CD14-positive monocyte (primary cell): Measurements from ENCODE around the gene OR5D18. TPM values are rescaled to one million over a fixed set of nuclear protein-coding genes. Genes with fewer than 3 reads are reported as not detected.

Experiments used
- DNase-seq, 3 donors: peaks; one replicate each; pipeline ENCODE4 v3.0.0-alpha.2; 2011 to 2022
- H2AFZ ChIP-seq: 2 replicates; pipeline ENCODE4 v1.6.0; 2012; ENCODE audit warnings: mild to moderate bottlenecking, low read depth, low read length, inconsistent platforms; ENCODE audit not compliant: insufficient read depth, poor library complexity, severe bottlenecking
- H3K27ac ChIP-seq, 2 donors: 1 replicate in 1 of 2; 2 replicates in 1 of 2; pipeline ENCODE4 v1.5.1; 2012 to 2013; ENCODE audit warnings: low read length in 2 of 2, control low read depth in 1 of 2, inconsistent platforms in 1 of 2, low read depth in 1 of 2, mild to moderate bottlenecking in 1 of 2
- H3K27me3 ChIP-seq, 2 donors: one replicate each; pipeline versions ENCODE4 v1.6.0 to v1.6.1; 2011 to 2013; ENCODE audit warnings: low read length in 2 of 2; ENCODE audit not compliant: control insufficient read depth in 2 of 2, insufficient read depth in 2 of 2
- H3K36me3 ChIP-seq, 2 donors: replicated peaks in 1 of 2; 1 replicate in 1 of 2; 2 replicates in 1 of 2; pipeline versions ENCODE4 v1.5.1 to v1.6.1; 2012 to 2013; ENCODE audit warnings: low read length in 2 of 2, control low read depth in 1 of 2, inconsistent platforms in 1 of 2, mild to moderate bottlenecking in 1 of 2; ENCODE audit not compliant: insufficient read depth in 2 of 2, control insufficient read depth in 1 of 2
- H3K4me1 ChIP-seq, 2 donors: 1 replicate in 1 of 2; 2 replicates in 1 of 2; pipeline versions ENCODE4 v1.5.1 to v1.6.1; 2012 to 2013; ENCODE audit warnings: low read length in 2 of 2, control low read depth in 1 of 2, inconsistent platforms in 1 of 2, mild to moderate bottlenecking in 1 of 2, moderate library complexity in 1 of 2; ENCODE audit not compliant: insufficient read depth in 2 of 2, control insufficient read depth in 1 of 2
- H3K4me2 ChIP-seq: replicated peaks from 2 replicates; pipeline ENCODE3; 2012; ENCODE audit warnings: low read length, moderate library complexity, mild to moderate bottlenecking; ENCODE audit not compliant: poor library complexity, severe bottlenecking; ENCODE audit errors: extremely low read depth
- H3K4me3 ChIP-seq, 3 experiments: fragments of 200-600 bp in 1 of 3; sonication (generic) in 1 of 3; replicated peaks in 1 of 3; 1 replicate in 2 of 3; 2 replicates in 1 of 3; pipeline ENCODE4 v1.5.1; 2011 to 2013; ENCODE audit warnings: low read length in 3 of 3, mild to moderate bottlenecking in 3 of 3, control low read depth in 2 of 3, low read depth in 2 of 3, inconsistent platforms in 1 of 3, moderate library complexity in 1 of 3
- H3K79me2 ChIP-seq: 2 replicates; pipeline ENCODE4 v1.6.0; 2012; ENCODE audit warnings: mild to moderate bottlenecking, control low read depth, inconsistent platforms, low read length, moderate library complexity; ENCODE audit not compliant: insufficient read depth
- H3K9ac ChIP-seq: 2 replicates; pipeline ENCODE4 v1.6.0; 2017; ENCODE audit warnings: low read length, mild to moderate bottlenecking; ENCODE audit not compliant: insufficient read depth, poor library complexity, severe bottlenecking
- H3K9me3 ChIP-seq, 2 donors: replicated peaks in 1 of 2; 1 replicate in 1 of 2; 2 replicates in 1 of 2; pipeline versions ENCODE4 v1.5.1 to v1.6.1; 2012 to 2013; ENCODE audit warnings: low read length in 2 of 2, control low read depth in 1 of 2; ENCODE audit not compliant: control insufficient read depth in 1 of 2, insufficient read depth in 1 of 2
- H4K20me1 ChIP-seq: 2 replicates; pipeline ENCODE4 v1.6.0; 2012; ENCODE audit warnings: mild to moderate bottlenecking, low read length, control low read depth, moderate library complexity; ENCODE audit not compliant: insufficient read depth
- H3K27ac Mint-ChIP-seq, 7 donors: one replicate each; pipeline ENCODE4 v1.8.0; 2020; ENCODE audit warnings: mild to moderate bottlenecking in 7 of 7, mixed read lengths in 7 of 7, moderate library complexity in 6 of 7, inconsistent platforms in 2 of 7
- H3K27me3 Mint-ChIP-seq, 3 donors: one replicate each; pipeline ENCODE4 v1.8.0; 2021 to 2022; ENCODE audit warnings: low read depth in 3 of 3, mild to moderate bottlenecking in 3 of 3, mixed read lengths in 3 of 3, moderate library complexity in 3 of 3, inconsistent platforms in 1 of 3
- H3K36me3 Mint-ChIP-seq, 2 donors: one replicate each; pipeline ENCODE4 v1.8.0; 2020; ENCODE audit warnings: mixed read lengths in 2 of 2, inconsistent platforms in 1 of 2, mild to moderate bottlenecking in 1 of 2
- H3K4me1 Mint-ChIP-seq: one replicate; pipeline ENCODE4 v1.8.0; 2020; ENCODE audit warnings: mild to moderate bottlenecking, mixed read lengths
- H3K4me3 Mint-ChIP-seq, 2 donors: one replicate each; pipeline ENCODE4 v1.8.0; 2020; ENCODE audit warnings: mild to moderate bottlenecking in 2 of 2, mixed read lengths in 2 of 2, moderate library complexity in 1 of 2
- H3K9me3 Mint-ChIP-seq, 7 donors: one replicate each; pipeline ENCODE4 v1.8.0; 2020 to 2022; ENCODE audit warnings: mixed read lengths in 7 of 7, mild to moderate bottlenecking in 6 of 7, moderate library complexity in 6 of 7, inconsistent platforms in 2 of 7
- CTCF ChIP-seq: fragments of 200-600 bp; IDR thresholded peaks from one replicate; pipeline ENCODE4 v1.8.0; 2022; ENCODE audit warnings: antibody characterized with exemption, mild to moderate bottlenecking
- WGBS: methylation state at CpG from one replicate; pipeline ENCODE4 v1.1.5; 2013; ENCODE audit warnings: missing lambda C conversion rate; ENCODE audit not compliant: insufficient coverage; 5-methylcytosine and 5-hydroxymethylcytosine counted together
- intact Hi-C, 2 donors: fragments of 100-400 bp; cut with micrococcal nuclease; formaldehyde crosslinking; loops; one replicate each; pipeline versions ENCODE4 v1.15.0 to v1.15.1; 2023
- polyA minus RNA-seq: library from RNA; depleted of rRNA, polyadenylated mRNA; stranded (reverse); fragments of >200 nt; gene quantifications from 2 replicates; pipeline ENCODE4 v1.2.3, GENCODE V29; 2012
- polyA plus RNA-seq, 3 donors: library from polyadenylated mRNA; depleted of rRNA in 1 of 3; unstranded in 2 of 3; stranded (reverse) in 1 of 3; fragments of 300-500 nt in 2 of 3; fragments of >200 nt in 1 of 3; fragmentation: Illumina TruSeq in 2 of 3; gene quantifications; 1 replicate in 2 of 3; 2 replicates in 1 of 3; pipeline ENCODE4 v1.2.3, GENCODE V29; 2012 to 2021
- total RNA-seq, 12 experiments: library from RNA in 1 of 12; stranded (reverse) in 1 of 12; fragments of 120-200 nt in 1 of 12; gene quantifications; one replicate each; pipeline ENCODE4 v1.2.4 and lab custom pipeline; 2013 to 2026; ENCODE audit warnings: mixed read lengths in 6 of 12, inconsistent platforms in 1 of 12

OR5D18 gene
- not detected for total RNA-seq (2013)
- polyA plus RNA-seq (not detected), polyA minus RNA-seq (not detected in 2 replicates), total RNA-seq (lab: John Stamatoyannopoulos, UW) (0 to 0.04 (median 0) reads per million in 11 experiments)

GRCh38 chr11:55819330-55819729 is at the start of gene OR5D18:
TSS of gene OR5D18 (plus strand) at chr11:55819630. CDS start at chr11:55819630, 0 bp downstream.
- H3K36me3 ChIP-seq: no peaks in the 10 kb centered on the region
- intact Hi-C loops: no loop called here
- H3K9me3 ChIP-seq: peaks cover 11 to 16% of the 10 kb centered on the region in 2 donors
- WGBS: 100% methylated on average over 1 of the region's 5 CpGs
- H2AFZ ChIP-seq: no peak within 1 kb of the TSS
- Mint-ChIP-seq H3K27me3 (no peaks in the 10 kb centered on the region), H3K27ac (no peak within 1 kb of the TSS), H3K9me3 (peaks cover 0 to 12% (median 9%) of the 10 kb centered on the region in 7 donors), H3K36me3 (no peaks in the 10 kb centered on the region), H3K4me3 (no peak within 1 kb of the TSS), H3K4me1 (no peaks in the 10 kb centered on the region)
- no peaks in the 10 kb centered on the region for H3K4me1 ChIP-seq
- H3K9ac ChIP-seq: no peak within 1 kb of the TSS
- no peaks in the 10 kb centered on the region for H4K20me1 ChIP-seq
- no peak within 1 kb of the TSS for H3K4me3 ChIP-seq
- H3K27ac ChIP-seq: no peak within 1 kb of the TSS
- no peaks in the 10 kb centered on the region for H3K79me2 ChIP-seq
- no peak within 1 kb of the TSS for H3K4me2 ChIP-seq
- no peak for TF ChIP-seq CTCF
- no peaks in the 10 kb centered on the region for H3K27me3 ChIP-seq
- DNase-seq: no peak

GRCh38 chr11:55773138-55773537 is 46.3 kb upstream of the OR5D18 start, which contains the start of gene OR5D13:
TSS of gene OR5D13 (plus strand) at chr11:55773438. CDS start at chr11:55773438, 0 bp downstream.
- H3K9ac ChIP-seq: no peak within 1 kb of the TSS
- H3K9me3 Mint-ChIP-seq: peaks cover 0 to 12% (median 5%) of the 10 kb centered on the region in 7 donors
- intact Hi-C loops: no loop called here

More at GRCh38 chr11:55773138-55773537, 46.3 kb upstream of the OR5D18 start, which contains the start of gene OR5D13:
- Histone ChIP-seq H3K4me2 (no peak within 1 kb of the TSS), H3K79me2 (no peaks in the 10 kb centered on the region), H3K4me3 (no peak within 1 kb of the TSS), H3K27me3 (no peaks in the 10 kb centered on the region), H3K36me3 (no peaks in the 10 kb centered on the region), H2AFZ (no peak within 1 kb of the TSS), H4K20me1 (no peaks in the 10 kb centered on the region), H3K4me1 (no peaks in the 10 kb centered on the region), H3K9me3 (peaks cover 6 to 9% of the 10 kb centered on the region in 2 donors), H3K27ac (no peak within 1 kb of the TSS)
- Mint-ChIP-seq H3K36me3 (no peaks in the 10 kb centered on the region), H3K4me3 (no peak within 1 kb of the TSS), H3K27me3 (no peaks in the 10 kb centered on the region), H3K27ac (no peak within 1 kb of the TSS), H3K4me1 (no peaks in the 10 kb centered on the region)
- DNase-seq: no peak
- no peak for TF ChIP-seq CTCF
